SK-N-SH treated with all-trans-retinoic acid at 6 μM for 48 hours (cell line): ENCODE results near the gene FAM89A.

Source experiments
- ATAC-seq: fragments of 200-7000 bp; cut with Tn5 transposase; 3 replicates; pipeline ENCODE4 v1.9.1; 2020; ENCODE audit warnings: mild to moderate bottlenecking, moderate library complexity
- ARNTL ChIP-seq: fragments of 450-650 bp; formaldehyde crosslinking; IDR thresholded peaks from 2 replicates; pipeline ENCODE4 v1.5.0; 2020; ENCODE audit warnings: low read depth, mild to moderate bottlenecking, moderate library complexity, borderline replicate concordance
- BACH2 ChIP-seq: fragments of 250-450 bp; sonication (Bioruptor Pico); IDR thresholded peaks from 2 replicates; pipeline ENCODE4 v1.9.0; 2021; ENCODE audit warnings: mild to moderate bottlenecking, borderline replicate concordance
- CREB5 ChIP-seq: fragments of 250-450 bp; sonication (Bioruptor Pico); IDR thresholded peaks from 2 replicates; pipeline ENCODE4 v1.5.1; 2020; ENCODE audit warnings: low read depth, mild to moderate bottlenecking, moderate library complexity
- CSDC2 ChIP-seq: fragments of 250-450 bp; sonication (Bioruptor Pico); IDR thresholded peaks from 2 replicates; pipeline ENCODE4 v1.5.0; 2020; ENCODE audit warnings: mild to moderate bottlenecking, moderate library complexity
- CSRNP3 ChIP-seq: fragments of 250-450 bp; sonication (Bioruptor Pico); IDR thresholded peaks from 2 replicates; pipeline ENCODE4 v1.5.1; 2021; ENCODE audit warnings: mild to moderate bottlenecking, moderate library complexity
- ESRRG ChIP-seq: fragments of 250-450 bp; sonication (Bioruptor Pico); IDR thresholded peaks from 2 replicates; pipeline ENCODE4 v1.6.1; 2021; ENCODE audit warnings: mild to moderate bottlenecking
- GLIS3 ChIP-seq: fragments of 250-450 bp; sonication (Bioruptor Pico); IDR thresholded peaks from 2 replicates; pipeline ENCODE4 v1.5.0; 2020; ENCODE audit warnings: mild to moderate bottlenecking, moderate library complexity
- ISL1 ChIP-seq: fragments of 250-450 bp; sonication (Bioruptor Pico); IDR thresholded peaks from 2 replicates; pipeline ENCODE4 v2.1.2; 2022; ENCODE audit warnings: mild to moderate bottlenecking, moderate library complexity
- OSR1 ChIP-seq: fragments of 250-450 bp; sonication (Bioruptor Pico); IDR thresholded peaks from 2 replicates; pipeline ENCODE4 v1.8.0; 2022; ENCODE audit warnings: moderate library complexity, mild to moderate bottlenecking, inconsistent platforms
- PATZ1 ChIP-seq: fragments of 250-450 bp; sonication (Bioruptor Pico); IDR thresholded peaks from 2 replicates; pipeline ENCODE4 v1.8.0; 2020; ENCODE audit warnings: mild to moderate bottlenecking, moderate library complexity, borderline replicate concordance
- PPARA ChIP-seq: fragments of 250-450 bp; sonication (Bioruptor Pico); IDR thresholded peaks from 2 replicates; pipeline ENCODE4 v1.5.0; 2020; ENCODE audit warnings: mild to moderate bottlenecking, borderline replicate concordance
- RARB ChIP-seq: fragments of 250-450 bp; sonication (Bioruptor Pico); IDR thresholded peaks from 2 replicates; pipeline ENCODE4 v1.8.0; 2021; ENCODE audit warnings: mild to moderate bottlenecking, moderate library complexity
- SNAI2 ChIP-seq: fragments of 250-450 bp; sonication (Bioruptor Pico); IDR thresholded peaks from 2 replicates; pipeline ENCODE4 v1.5.0; 2020; ENCODE audit warnings: mild to moderate bottlenecking, moderate library complexity
- TCF4 ChIP-seq: fragments of 250-450 bp; sonication (Bioruptor Pico); IDR thresholded peaks from 2 replicates; pipeline ENCODE4 v1.8.0; 2021; ENCODE audit warnings: mild to moderate bottlenecking, moderate library complexity, borderline replicate concordance
- TOX ChIP-seq: fragments of 250-450 bp; sonication (Bioruptor Pico); IDR thresholded peaks from 2 replicates; pipeline ENCODE4 v1.8.0; 2021; ENCODE audit warnings: mild to moderate bottlenecking, moderate library complexity, borderline replicate concordance
- TSHZ2 ChIP-seq: fragments of 250-450 bp; sonication (Bioruptor Pico); IDR thresholded peaks from 2 replicates; pipeline ENCODE4 v1.5.0; 2020; ENCODE audit warnings: mild to moderate bottlenecking, moderate library complexity
- ZC3H10 ChIP-seq: fragments of 250-450 bp; sonication (Bioruptor Pico); IDR thresholded peaks from 2 replicates; pipeline ENCODE4 v1.5.1; 2021; ENCODE audit warnings: mild to moderate bottlenecking, moderate library complexity
- ZFP3 ChIP-seq: fragments of 250-450 bp; sonication (Bioruptor Pico); IDR thresholded peaks from 2 replicates; pipeline ENCODE4 v1.5.0; 2020; ENCODE audit warnings: mild to moderate bottlenecking, moderate library complexity
- ZFP30 ChIP-seq: fragments of 450-650 bp; formaldehyde crosslinking; IDR thresholded peaks from 2 replicates; pipeline ENCODE4 v1.5.0; 2022; ENCODE audit warnings: mild to moderate bottlenecking, moderate library complexity
- ZNF565 ChIP-seq: fragments of 450-650 bp; formaldehyde crosslinking; conservative IDR thresholded peaks from 2 replicates; pipeline ENCODE4 v1.5.0; 2020; ENCODE audit warnings: low read depth, mild to moderate bottlenecking, moderate library complexity
- ZNF70 ChIP-seq: fragments of 450-650 bp; formaldehyde crosslinking; IDR thresholded peaks from 2 replicates; pipeline ENCODE4 v1.5.0; 2020; ENCODE audit warnings: mild to moderate bottlenecking, moderate library complexity
- ZNF8 ChIP-seq: fragments of 450-650 bp; formaldehyde crosslinking; IDR thresholded peaks from 2 replicates; pipeline ENCODE4 v1.5.0; 2020; ENCODE audit warnings: mild to moderate bottlenecking, moderate library complexity

FAM89A gene

DNA sequence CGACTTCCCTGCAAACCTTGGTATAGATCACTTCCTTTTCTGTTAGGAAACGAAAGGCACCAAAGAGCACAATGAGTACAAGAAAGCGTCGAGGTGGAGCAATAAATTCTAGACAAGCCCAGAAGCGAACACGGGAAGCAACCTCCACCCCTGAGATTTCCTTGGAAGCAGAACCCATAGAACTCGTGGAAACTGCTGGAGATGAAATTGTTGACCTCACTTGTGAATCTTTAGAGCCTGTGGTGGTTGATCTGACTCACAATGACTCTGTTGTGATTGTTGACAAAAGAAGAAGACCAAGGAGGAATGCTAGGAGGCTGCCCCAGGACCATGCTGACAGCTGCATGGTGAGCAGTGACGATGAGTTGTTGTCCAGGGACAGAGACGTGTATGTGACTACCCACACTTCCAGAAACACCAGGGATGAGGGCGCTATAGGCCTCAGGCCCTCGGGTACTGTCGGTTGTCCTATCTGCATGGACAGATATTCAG, 18.5 kb downstream of the FAM89A start (continued):
- TF ChIP-seq BACH2 (CRISPR knock-in tag) (no peak), CSDC2 (CRISPR knock-in tag) (no peak), ZNF8 (CRISPR knock-in tag) (no peak)
- TF ChIP-seq, all 23 proteins: peak for 0

- no peak for ATAC-seq
- TF ChIP-seq OSR1 (no peak), GLIS3 (CRISPR knock-in tag) (no peak), ZFP3 (CRISPR knock-in tag) (no peak), TCF4 (CRISPR knock-in tag) (no peak), ARNTL (CRISPR knock-in tag) (no peak), BACH2 (CRISPR knock-in tag) (no peak), CREB5 (no peak), ZNF565 (no peak), CSDC2 (CRISPR knock-in tag) (no peak), ISL1 (CRISPR knock-in tag) (no peak), PATZ1 (CRISPR knock-in tag) (no peak), ESRRG (CRISPR knock-in tag) (no peak), TSHZ2 (CRISPR knock-in tag) (no peak), TOX (CRISPR knock-in tag) (no peak), RARB (CRISPR knock-in tag) (no peak), SNAI2 (CRISPR knock-in tag) (no peak), ZNF70 (CRISPR knock-in tag) (no peak), ZC3H10 (no peak)
Measured at GRCh38 chr1:231020816-231021215, 19.2 kb downstream of the FAM89A start.

GRCh38 chr1:231020139-231020601, 19.9 kb downstream of the FAM89A start:
- peak; percentile 58 for ATAC-seq
- TF ChIP-seq ZFP30 (CRISPR knock-in tag): no peak
- no peak for TF ChIP-seq PPARA
- TF ChIP-seq, all 23 proteins: peak for 0

DNA sequence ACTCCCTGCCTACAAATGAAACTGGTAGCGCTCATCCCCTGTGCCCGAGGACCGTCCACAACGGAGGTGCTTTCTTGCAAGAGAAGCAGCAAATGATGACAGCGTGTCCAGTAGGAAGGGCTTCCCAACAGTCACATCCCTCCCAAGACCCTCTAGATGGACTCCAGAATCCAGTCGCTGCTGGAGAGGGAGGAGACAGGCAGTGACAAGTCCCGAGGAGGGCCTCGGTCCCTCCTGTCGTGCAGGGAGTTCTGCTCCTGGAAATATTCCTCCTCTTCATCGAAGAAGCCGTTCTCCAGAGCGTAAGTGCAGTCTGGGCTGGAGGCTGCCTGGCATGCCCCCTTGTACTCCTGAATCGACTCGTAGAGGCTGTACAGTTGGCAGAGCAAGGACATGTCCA, 20.3 kb downstream of the FAM89A start:
- no peak for TF ChIP-seq PPARA
- no peak for TF ChIP-seq CSRNP3 (CRISPR knock-in tag)
- TF ChIP-seq RARB (CRISPR knock-in tag): no peak
- TF ChIP-seq PATZ1 (CRISPR knock-in tag): no peak
- TF ChIP-seq ZNF565: no peak
- no peak for TF ChIP-seq ZNF8 (CRISPR knock-in tag)
- no peak for TF ChIP-seq SNAI2 (CRISPR knock-in tag)
- TF ChIP-seq GLIS3 (CRISPR knock-in tag): no peak
- TF ChIP-seq, all 23 proteins: peak for 0

More for the DNA sequence above, 20.3 kb downstream of the FAM89A start:
- ATAC-seq: no peak
